OCI-LY7 (cell line): ENCODE data around the gene CACNA2D2. TPM values are rescaled to one million over a fixed set of nuclear protein-coding genes. Genes with fewer than 3 reads are reported as not detected.
A peak's percentile ranks its signal among the peaks of the same experiment; 100 is the strongest.

Source experiments
- BruUV-seq: library from RNA; stranded (reverse); fragments of 400-500 nt; replicated peaks from 2 replicates; lab custom pipeline; 2021; lab: Mats Ljungman, UMichigan
- CTCF ChIA-PET: fragments of 300-600 bp; sonication (Branson Sonifier 250); formaldehyde crosslinking; loops from one replicate; lab custom pipeline; 2022; ENCODE audit warnings: antibody characterized with exemption; ENCODE audit not compliant: unreplicated experiment; lab: Charles Lee
- POLR2A ChIA-PET: fragments of 300-600 bp; sonication (Branson Sonifier 250); formaldehyde crosslinking; loops from one replicate; lab custom pipeline; 2022; ENCODE audit warnings: antibody characterized with exemption; lab: Charles Lee
- DNase-seq: peaks from one replicate; pipeline ENCODE4 v3.0.0-alpha.2; 2015; ENCODE audit warnings: low spot score
- H2AFZ ChIP-seq: fragments of 200-600 bp; sonication (generic), shearing (Covaris generic); 2 replicates; pipeline ENCODE4 v1.6.1; 2014; ENCODE audit warnings: mild to moderate bottlenecking, antibody characterized with exemption, low read length, moderate library complexity
- H3K27ac ChIP-seq: fragments of 200-600 bp; sonication (generic); 2 replicates; pipeline ENCODE4 v1.5.1; 2014; ENCODE audit warnings: mixed run types, low read depth, mild to moderate bottlenecking, moderate library complexity, low read length, inconsistent platforms; ENCODE audit not compliant: poor library complexity, severe bottlenecking
- H3K36me3 ChIP-seq: fragments of 200-600 bp; sonication (generic); 2 replicates; pipeline ENCODE4 v1.6.1; 2014; ENCODE audit warnings: mild to moderate bottlenecking, antibody characterized with exemption, low read length, moderate library complexity, mixed read lengths; ENCODE audit not compliant: insufficient read depth
- H3K4me1 ChIP-seq: fragments of 200-600 bp; sonication (generic); 2 replicates; pipeline ENCODE4 v1.5.1; 2014; ENCODE audit warnings: mild to moderate bottlenecking, low read length; ENCODE audit not compliant: insufficient read depth, poor library complexity, severe bottlenecking
- H3K4me2 ChIP-seq: fragments of 200-600 bp; sonication (generic); 2 replicates; pipeline ENCODE4 v1.6.1; 2014; ENCODE audit warnings: mild to moderate bottlenecking, low read length
- H3K4me3 ChIP-seq: fragments of 200-600 bp; sonication (generic); 2 replicates; pipeline ENCODE4 v1.5.1; 2014; ENCODE audit warnings: mild to moderate bottlenecking, low read depth, low read length; ENCODE audit not compliant: poor library complexity, severe bottlenecking
- H3K79me2 ChIP-seq: fragments of 200-600 bp; sonication (generic); 2 replicates; pipeline ENCODE4 v1.6.1; 2016; ENCODE audit warnings: low read depth, mild to moderate bottlenecking, low read length, moderate library complexity, mixed read lengths; ENCODE audit not compliant: insufficient read depth
- H3K9me2 ChIP-seq: fragments of 200-600 bp; sonication (generic); 2 replicates; pipeline ENCODE4 v1.6.1; 2016; ENCODE audit warnings: mild to moderate bottlenecking, low read length, mixed read lengths; ENCODE audit not compliant: insufficient read depth
- H3K9me3 ChIP-seq: fragments of 200-600 bp; sonication (generic); 2 replicates; pipeline ENCODE4 v1.6.1; 2014; ENCODE audit warnings: mild to moderate bottlenecking, mixed run types, low read length, mixed read lengths
- H4K20me1 ChIP-seq: fragments of 200-600 bp; sonication (generic); 2 replicates; pipeline ENCODE4 v1.6.1; 2014; ENCODE audit warnings: mild to moderate bottlenecking, antibody characterized with exemption, low read length, moderate library complexity, mixed read lengths; ENCODE audit not compliant: insufficient read depth
- CTCF ChIP-seq: fragments of 200-600 bp; sonication (generic); conservative IDR thresholded peaks from 2 replicates; pipeline ENCODE4 v1.5.1; 2014; ENCODE audit warnings: mild to moderate bottlenecking, antibody characterized with exemption, low read length, moderate library complexity, mixed read lengths
- EZH2phosphoT487 ChIP-seq: fragments of 200-600 bp; sonication (generic); IDR thresholded peaks from 2 replicates; pipeline ENCODE4 v1.6.1; 2018; ENCODE audit warnings: low read depth, borderline replicate concordance, mild to moderate bottlenecking, mixed run types, antibody characterized with exemption, low read length, moderate library complexity, mixed read lengths
- intact Hi-C: fragments of 100-400 bp; cut with micrococcal nuclease; formaldehyde crosslinking; loops from one replicate; pipeline ENCODE4 v1.10.0; 2022; ENCODE audit not compliant: unreplicated experiment
- total RNA-seq, 2 experiments: library from RNA; depleted of rRNA in 1 of 2; stranded (reverse); fragments of >200 nt in 1 of 2; shearing (Covaris generic) in 1 of 2; gene quantifications; 2 replicates each; pipeline ENCODE4 v1.2.3, GENCODE V29; 2014 to 2022

The CACNA2D2 gene
- total RNA-seq, 2 experiments from 2014 or later: 0.09 to 0.21 TPM

DNA sequence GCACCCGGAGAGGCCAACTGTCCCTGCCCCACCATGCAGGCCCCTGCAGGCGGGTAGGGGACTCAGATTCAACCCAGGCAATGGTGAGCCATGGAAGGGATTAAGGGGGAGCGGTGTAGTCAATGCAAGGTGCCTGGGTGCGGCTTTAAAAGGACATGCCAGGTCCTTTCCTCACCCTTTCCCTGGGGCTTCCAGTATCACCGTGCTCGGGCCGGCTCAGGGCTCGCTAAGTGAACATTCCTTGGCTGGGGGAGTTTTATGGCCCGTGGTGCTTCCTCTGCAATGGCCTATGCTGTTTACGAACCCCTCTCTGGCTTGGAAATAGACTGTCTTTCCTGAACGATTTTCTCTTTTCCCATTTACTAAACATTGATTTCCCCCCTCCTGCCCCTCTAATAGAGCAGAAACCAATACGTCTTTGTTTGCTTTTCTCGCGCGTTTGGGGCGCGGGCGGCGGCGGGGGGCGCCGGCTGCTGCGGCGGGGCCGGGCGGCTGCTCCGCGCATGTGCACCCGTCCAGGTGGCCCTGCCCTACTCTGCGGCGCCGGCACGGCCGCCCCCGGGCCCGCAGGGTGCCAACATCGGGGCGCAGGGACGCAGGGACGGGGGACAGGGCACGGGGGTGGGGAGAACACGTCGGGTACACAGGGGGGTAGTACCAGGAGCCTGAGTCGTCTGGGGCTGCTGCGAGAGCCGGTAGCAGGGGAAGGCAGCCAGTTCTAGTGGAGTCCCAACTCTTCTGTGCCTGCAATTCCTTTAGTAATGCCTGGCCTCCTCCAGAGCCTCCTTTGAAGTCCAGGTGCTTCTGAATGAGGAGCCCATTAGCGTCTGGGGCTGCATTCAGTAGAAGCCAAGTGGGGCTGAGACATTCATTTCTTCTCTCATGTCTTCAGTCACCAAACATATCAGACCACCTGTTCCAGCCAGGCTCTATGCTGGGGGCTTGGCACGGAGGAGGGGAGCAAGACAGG, 26.9 kb upstream of the CACNA2D2 start:
- CTCF ChIA-PET: no interaction called here
- Histone ChIP-seq H3K9me3 (no peaks in the 10 kb centered on the region), H3K9me2 (no peaks in the 10 kb centered on the region), H2AFZ (no peak overlapping the region), H3K4me1 (no peaks in the 10 kb centered on the region), H3K27ac (no peak overlapping the region), H3K4me3 (no peak overlapping the region), H3K4me2 (no peak overlapping the region), H4K20me1 (no peaks in the 10 kb centered on the region; the same call in 1 of the 2 replicates), H3K36me3 (no peaks in the 10 kb centered on the region), H3K79me2 (no peaks in the 10 kb centered on the region)
- TF ChIP-seq CTCF: no peak
- TF ChIP-seq EZH2phosphoT487: no peak
- POLR2A ChIA-PET: no interaction called here
- BruUV-seq: no TSS peak
- intact Hi-C loops: no loop called here
- DNase-seq: no peak

- BruUV-seq: no TSS peak
Measured at GRCh38 chr3:50525987-50526386, 22.6 kb upstream of the CACNA2D2 start.

More at GRCh38 chr3:50525987-50526386, 22.6 kb upstream of the CACNA2D2 start:
- ChIA-PET CTCF (no interaction called here), POLR2A (no interaction called here)
- Histone ChIP-seq H3K4me2 (no peak overlapping the region), H3K4me1 (no peaks in the 10 kb centered on the region), H3K4me3 (no peak overlapping the region), H4K20me1 (no peaks in the 10 kb centered on the region; the same call in 1 of the 2 replicates), H3K27ac (no peak overlapping the region), H3K9me3 (no peaks in the 10 kb centered on the region), H3K9me2 (no peaks in the 10 kb centered on the region), H3K79me2 (no peaks in the 10 kb centered on the region), H2AFZ (no peak overlapping the region), H3K36me3 (no peaks in the 10 kb centered on the region)
- TF ChIP-seq EZH2phosphoT487 (no peak), CTCF (no peak)
- intact Hi-C loops: no loop called here
- DNase-seq: peak; percentile 34
